Measurements from ENCODE around the gene TMEM209. TPM values are rescaled to one million over a fixed set of nuclear protein-coding genes. Genes with fewer than 3 reads are reported as not detected.

The TMEM209 gene
- total RNA-seq, 4 donors from 2014 or later = 9.0 to 13.4 (median 10.4) TPM

GRCh38 chr7:130207033-130207432 lies 1.8 kb upstream of the TMEM209 start:
- TF ChIP-seq CTCF (IDR thresholded peaks at IDR 0.05; ENCODE audit: low read depth) = no peak

GRCh38 chr7:130201796-130202195 lies 3.4 kb downstream of the TMEM209 start:
- TF ChIP-seq CTCF (IDR thresholded peaks at IDR 0.05; ENCODE audit: low read depth) = no peak

GRCh38 chr7:130197094-130197493 lies 8.1 kb downstream of the TMEM209 start:
- no peak for TF ChIP-seq CTCF (IDR thresholded peaks at IDR 0.05; ENCODE audit: low read depth)

- no peak for TF ChIP-seq CTCF (IDR thresholded peaks at IDR 0.05; ENCODE audit: low read depth)
Observed at GRCh38 chr7:130196476-130196875, 8.7 kb downstream of the TMEM209 start.

- TF ChIP-seq CTCF (IDR thresholded peaks at IDR 0.05; ENCODE audit: low read depth) = no peak
Observed at GRCh38 chr7:130195396-130195795, 9.8 kb downstream of the TMEM209 start.

- TF ChIP-seq CTCF (IDR thresholded peaks at IDR 0.05; ENCODE audit: low read depth) = no peak
Observed at GRCh38 chr7:130191791-130192190, 13.4 kb downstream of the TMEM209 start.

GRCh38 chr7:130189343-130189742 lies 15.9 kb downstream of the TMEM209 start:
- TF ChIP-seq CTCF (IDR thresholded peaks at IDR 0.05; ENCODE audit: low read depth) = no peak
